SK-N-SH (cell line): Measurements from ENCODE around the gene HEPHL1. TPM values are rescaled to one million over a fixed set of nuclear protein-coding genes. Genes with fewer than 3 reads are reported as not detected.

Source experiments
- CHD2 ChIP-seq: fragments of 150-350 bp; IDR thresholded peaks from 2 replicates; pipeline ENCODE4 v1.6.1; 2018; ENCODE audit warnings: low read length; ENCODE audit not compliant: partially characterized antibody
- EP300 ChIP-seq, 2 experiments: IDR thresholded peaks; 2 replicates each; pipeline versions ENCODE4 v1.4.0 to v1.6.1; 2012; ENCODE audit warnings: borderline replicate concordance in 1 of 2, low read depth in 1 of 2, low read length in 1 of 2
- FOSL2 ChIP-seq: IDR thresholded peaks from 2 replicates; pipeline ENCODE4 v1.4.0; 2012; ENCODE audit warnings: low read depth, mild to moderate bottlenecking, moderate library complexity, borderline replicate concordance
- GATA2 ChIP-seq: sonication (generic); formaldehyde crosslinking; IDR thresholded peaks from 2 replicates; pipeline ENCODE4 v1.5.0; 2020; ENCODE audit warnings: mild to moderate bottlenecking, missing genetic modification reagents
- IRF3 ChIP-seq: fragments of 150-350 bp; IDR thresholded peaks from 2 replicates; pipeline ENCODE4 v1.6.1; 2016; ENCODE audit warnings: mild to moderate bottlenecking, low read depth, low read length
- MAX ChIP-seq: IDR thresholded peaks from 2 replicates; pipeline ENCODE4 v1.4.0; 2012; ENCODE audit warnings: low read depth
- MXI1 ChIP-seq: IDR thresholded peaks from 2 replicates; pipeline ENCODE4 v1.6.1; 2012; ENCODE audit warnings: mild to moderate bottlenecking, low read depth, low read length, improper control_type of control experiment
- NFIC ChIP-seq: IDR thresholded peaks from 2 replicates; pipeline ENCODE4 v1.4.0; 2012; ENCODE audit warnings: borderline replicate concordance
- POLR2AphosphoS5 ChIP-seq: IDR thresholded peaks from 2 replicates; pipeline ENCODE4 v1.6.1; 2012; ENCODE audit warnings: low read depth, low read length
- RFX5 ChIP-seq: IDR thresholded peaks from 2 replicates; pipeline ENCODE4 v1.6.1; 2012; ENCODE audit warnings: mild to moderate bottlenecking, improper control_type of control experiment, low read length
- SIN3A ChIP-seq: IDR thresholded peaks from 2 replicates; pipeline ENCODE4 v1.6.1; 2012; ENCODE audit warnings: low read depth, mild to moderate bottlenecking, low read length, moderate library complexity, borderline replicate concordance
- SMC3 ChIP-seq: IDR thresholded peaks from 2 replicates; pipeline ENCODE4 v1.6.1; 2012; ENCODE audit warnings: low read depth, low read length, improper control_type of control experiment
- TAF1 ChIP-seq: IDR thresholded peaks from 2 replicates; pipeline ENCODE4 v1.6.1; 2012; ENCODE audit warnings: low read depth, mild to moderate bottlenecking, low read length, moderate library complexity, borderline replicate concordance
- polyA plus RNA-seq, 3 experiments: library from polyadenylated mRNA; depleted of rRNA; stranded (reverse); fragments of >200 nt; gene quantifications; 2 replicates each; pipeline ENCODE4 v1.2.3, GENCODE V29; 2012
- TF ChIP-seq, protein P1 (sequence below): fragments of 200-600 bp; sonication (generic); IDR thresholded peaks from 2 replicates; pipeline ENCODE4 v1.6.1; 2017; ENCODE audit warnings: antibody characterized with exemption, mild to moderate bottlenecking, moderate library complexity
- TF ChIP-seq, protein P2 (sequence below): IDR thresholded peaks from 2 replicates; pipeline ENCODE4; 2012
- TF ChIP-seq, protein P3 (sequence below): IDR thresholded peaks from 2 replicates; pipeline ENCODE4 v1.4.0; 2012; ENCODE audit warnings: low read depth, borderline replicate concordance

Gene HEPHL1
- polyA plus RNA-seq, 1 of the 3 experiments (the other 2 are of a cell fraction), result not detected

DNA sequence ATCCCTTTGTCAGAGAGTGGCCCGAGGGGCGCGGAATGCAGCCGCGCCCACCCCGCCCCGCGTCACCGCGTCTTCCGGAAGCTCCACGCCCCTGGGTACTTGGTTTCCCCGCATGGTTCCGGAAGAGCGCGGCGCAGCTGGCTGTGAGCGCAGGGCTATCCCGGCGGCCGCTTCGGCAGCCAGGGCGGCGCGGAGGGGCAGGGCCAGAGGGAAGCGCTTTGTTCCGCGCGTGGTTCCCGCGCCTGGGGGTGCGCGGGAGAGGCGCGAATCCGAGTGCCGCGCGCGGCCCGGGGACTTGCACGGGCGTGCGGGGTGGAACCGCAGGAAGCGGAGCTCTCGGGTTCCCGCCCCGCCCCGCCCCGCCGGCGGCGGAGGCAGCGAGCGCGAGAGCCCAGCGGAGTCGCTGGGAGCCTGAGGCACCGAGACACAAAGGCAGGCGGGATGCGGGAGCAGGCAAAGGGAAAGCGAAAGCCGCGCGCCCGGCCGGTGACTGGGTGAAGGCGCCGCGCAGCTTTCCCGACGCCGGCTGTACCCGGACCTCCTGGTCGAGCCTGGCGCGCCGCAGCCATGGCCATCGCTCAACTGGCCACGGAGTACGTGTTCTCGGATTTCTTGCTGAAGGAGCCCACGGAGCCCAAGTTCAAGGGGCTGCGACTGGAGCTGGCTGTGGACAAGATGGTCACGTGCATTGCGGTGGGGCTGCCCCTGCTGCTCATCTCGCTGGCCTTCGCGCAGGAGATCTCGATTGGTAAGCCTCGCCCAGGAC, 107.8 kb downstream of the HEPHL1 start, which contains the start of gene PANX1 (continued):
- TF ChIP-seq SMC3 (0 out of 2 replicates have a peak, but pooled peaks have one; percentile 2), FOSL2 (no peak), RFX5 (peak; percentile 22; the same call in 1 of the 2 replicates), NFIC (no peak), MAX (peak; percentile 11), IRF3 (no peak), MXI1 (peak; percentile 89), SIN3A (peak; percentile 91; the same call in 1 of the 2 replicates), GATA2 (CRISPR knock-in tag) (no peak), EP300 (IDR thresholded peaks at IDR 0.05; ENCODE audit: borderline replicate concordance in 1 of 2, low read depth in 1 of 2, low read length in 1 of 2) (0 out of 4 replicates have a peak, but pooled peaks of 1 of the 2 experiments have one; percentile 25), POLR2AphosphoS5 (peak; percentile 66), TAF1 (peak; percentile 70), CHD2 (no peak)
- TF ChIP-seq, protein P1, sequence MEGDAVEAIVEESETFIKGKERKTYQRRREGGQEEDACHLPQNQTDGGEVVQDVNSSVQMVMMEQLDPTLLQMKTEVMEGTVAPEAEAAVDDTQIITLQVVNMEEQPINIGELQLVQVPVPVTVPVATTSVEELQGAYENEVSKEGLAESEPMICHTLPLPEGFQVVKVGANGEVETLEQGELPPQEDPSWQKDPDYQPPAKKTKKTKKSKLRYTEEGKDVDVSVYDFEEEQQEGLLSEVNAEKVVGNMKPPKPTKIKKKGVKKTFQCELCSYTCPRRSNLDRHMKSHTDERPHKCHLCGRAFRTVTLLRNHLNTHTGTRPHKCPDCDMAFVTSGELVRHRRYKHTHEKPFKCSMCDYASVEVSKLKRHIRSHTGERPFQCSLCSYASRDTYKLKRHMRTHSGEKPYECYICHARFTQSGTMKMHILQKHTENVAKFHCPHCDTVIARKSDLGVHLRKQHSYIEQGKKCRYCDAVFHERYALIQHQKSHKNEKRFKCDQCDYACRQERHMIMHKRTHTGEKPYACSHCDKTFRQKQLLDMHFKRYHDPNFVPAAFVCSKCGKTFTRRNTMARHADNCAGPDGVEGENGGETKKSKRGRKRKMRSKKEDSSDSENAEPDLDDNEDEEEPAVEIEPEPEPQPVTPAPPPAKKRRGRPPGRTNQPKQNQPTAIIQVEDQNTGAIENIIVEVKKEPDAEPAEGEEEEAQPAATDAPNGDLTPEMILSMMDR, result no peak
- TF ChIP-seq, protein P2, sequence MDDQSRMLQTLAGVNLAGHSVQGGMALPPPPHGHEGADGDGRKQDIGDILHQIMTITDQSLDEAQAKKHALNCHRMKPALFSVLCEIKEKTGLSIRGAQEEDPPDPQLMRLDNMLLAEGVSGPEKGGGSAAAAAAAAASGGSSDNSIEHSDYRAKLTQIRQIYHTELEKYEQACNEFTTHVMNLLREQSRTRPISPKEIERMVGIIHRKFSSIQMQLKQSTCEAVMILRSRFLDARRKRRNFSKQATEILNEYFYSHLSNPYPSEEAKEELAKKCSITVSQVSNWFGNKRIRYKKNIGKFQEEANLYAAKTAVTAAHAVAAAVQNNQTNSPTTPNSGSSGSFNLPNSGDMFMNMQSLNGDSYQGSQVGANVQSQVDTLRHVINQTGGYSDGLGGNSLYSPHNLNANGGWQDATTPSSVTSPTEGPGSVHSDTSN, result peak; percentile 33
- TF ChIP-seq, protein P3, sequence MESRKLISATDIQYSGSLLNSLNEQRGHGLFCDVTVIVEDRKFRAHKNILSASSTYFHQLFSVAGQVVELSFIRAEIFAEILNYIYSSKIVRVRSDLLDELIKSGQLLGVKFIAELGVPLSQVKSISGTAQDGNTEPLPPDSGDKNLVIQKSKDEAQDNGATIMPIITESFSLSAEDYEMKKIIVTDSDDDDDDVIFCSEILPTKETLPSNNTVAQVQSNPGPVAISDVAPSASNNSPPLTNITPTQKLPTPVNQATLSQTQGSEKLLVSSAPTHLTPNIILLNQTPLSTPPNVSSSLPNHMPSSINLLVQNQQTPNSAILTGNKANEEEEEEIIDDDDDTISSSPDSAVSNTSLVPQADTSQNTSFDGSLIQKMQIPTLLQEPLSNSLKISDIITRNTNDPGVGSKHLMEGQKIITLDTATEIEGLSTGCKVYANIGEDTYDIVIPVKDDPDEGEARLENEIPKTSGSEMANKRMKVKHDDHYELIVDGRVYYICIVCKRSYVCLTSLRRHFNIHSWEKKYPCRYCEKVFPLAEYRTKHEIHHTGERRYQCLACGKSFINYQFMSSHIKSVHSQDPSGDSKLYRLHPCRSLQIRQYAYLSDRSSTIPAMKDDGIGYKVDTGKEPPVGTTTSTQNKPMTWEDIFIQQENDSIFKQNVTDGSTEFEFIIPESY, result no peak
